H9 (cell line): Measurements from ENCODE around the gene DYRK1A. TPM values are rescaled to one million over a fixed set of nuclear protein-coding genes. Genes with fewer than 3 reads are reported as not detected.

Experiments used
- DNase-seq: peaks from one replicate; pipeline ENCODE4 v3.0.0-alpha.2; 2017
- H2AFZ ChIP-seq: one replicate; pipeline ENCODE4 v1.6.1; 2013; ENCODE audit warnings: mild to moderate bottlenecking, low read length, control low read depth, moderate library complexity
- H2AK5ac ChIP-seq: 2 replicates; pipeline ENCODE4 v1.6.1; 2013; ENCODE audit warnings: low read length, control low read depth, mixed read lengths; ENCODE audit not compliant: insufficient read length
- H2BK120ac ChIP-seq: one replicate; pipeline ENCODE4 v1.6.1; 2013; ENCODE audit warnings: low read depth, mild to moderate bottlenecking, low read length, control low read depth, inconsistent platforms; ENCODE audit not compliant: poor library complexity, severe bottlenecking
- H2BK12ac ChIP-seq: 2 replicates; pipeline ENCODE4 v1.6.1; 2013; ENCODE audit warnings: low read length, control low read depth, mixed read lengths, low read depth; ENCODE audit not compliant: insufficient read length
- H2BK15ac ChIP-seq: 2 replicates; pipeline ENCODE4 v1.6.1; 2013; ENCODE audit warnings: low read depth, low read length, control low read depth
- H2BK20ac ChIP-seq: one replicate; pipeline ENCODE4 v1.6.1; 2013; ENCODE audit warnings: low read depth, mild to moderate bottlenecking, low read length, control low read depth, inconsistent platforms; ENCODE audit not compliant: poor library complexity, severe bottlenecking
- H2BK5ac ChIP-seq: 2 replicates; pipeline ENCODE4 v1.6.1; 2013; ENCODE audit warnings: low read length, control low read depth, mixed read lengths; ENCODE audit not compliant: insufficient read length
- H3K14ac ChIP-seq: 2 replicates; pipeline ENCODE4 v1.6.1; 2013; ENCODE audit warnings: low read length, control low read depth; ENCODE audit not compliant: insufficient read depth
- H3K18ac ChIP-seq: 2 replicates; pipeline ENCODE4 v1.6.1; 2013; ENCODE audit warnings: low read depth, mild to moderate bottlenecking, mixed read lengths, low read length, control low read depth; ENCODE audit not compliant: insufficient read length
- H3K23ac ChIP-seq: 2 replicates; pipeline ENCODE4 v1.6.1; 2013; ENCODE audit warnings: low read length, control low read depth, mixed read lengths, low read depth; ENCODE audit not compliant: insufficient read length
- H3K23me2 ChIP-seq: 2 replicates; pipeline ENCODE4 v1.6.1; 2013; ENCODE audit warnings: low read depth, mild to moderate bottlenecking, mixed read lengths, low read length, control low read depth; ENCODE audit not compliant: insufficient read length, poor library complexity, severe bottlenecking
- H3K27ac ChIP-seq: 2 replicates; pipeline ENCODE4 v1.5.1; 2013; ENCODE audit warnings: low read length, control low read depth, mixed read lengths, low read depth; ENCODE audit not compliant: insufficient read length
- H3K27me3 ChIP-seq: 2 replicates; pipeline ENCODE4 v1.6.1; 2013; ENCODE audit warnings: low read length, control low read depth, inconsistent platforms; ENCODE audit not compliant: insufficient read depth
- H3K4ac ChIP-seq: 2 replicates; pipeline ENCODE4 v1.6.1; 2013; ENCODE audit warnings: low read depth, mild to moderate bottlenecking, control low read depth, inconsistent platforms, low read length, moderate library complexity
- H3K4me1 ChIP-seq: 2 replicates; pipeline ENCODE4 v1.6.1; 2013; ENCODE audit warnings: low read length, control low read depth, inconsistent platforms; ENCODE audit not compliant: insufficient read depth
- H3K4me2 ChIP-seq: 2 replicates; pipeline ENCODE4 v1.6.1; 2013; ENCODE audit warnings: low read length, control low read depth, mixed read lengths; ENCODE audit not compliant: insufficient read length, insufficient read depth
- H3K56ac ChIP-seq: 2 replicates; pipeline ENCODE4 v1.6.1; 2013; ENCODE audit warnings: low read depth, mild to moderate bottlenecking, mixed read lengths, low read length, control low read depth; ENCODE audit not compliant: insufficient read length
- H3K79me1 ChIP-seq: 2 replicates; pipeline ENCODE4 v1.6.1; 2013; ENCODE audit warnings: low read depth, mild to moderate bottlenecking, moderate library complexity, low read length, control low read depth, inconsistent platforms; ENCODE audit not compliant: insufficient read depth, poor library complexity, severe bottlenecking
- H3K79me2 ChIP-seq: 2 replicates; pipeline ENCODE4 v1.6.1; 2013; ENCODE audit warnings: low read length, control low read depth, inconsistent platforms; ENCODE audit not compliant: insufficient read depth
- H3K9ac ChIP-seq: 2 replicates; pipeline ENCODE4 v1.6.1; 2013; ENCODE audit warnings: low read length, control low read depth, mixed read lengths; ENCODE audit not compliant: insufficient read length; ENCODE audit errors: extremely low read depth
- H3K9me3 ChIP-seq: one replicate; pipeline ENCODE4 v1.6.1; 2013; ENCODE audit warnings: low read depth, low read length, inconsistent platforms; ENCODE audit not compliant: control insufficient read depth
- H3T11ph ChIP-seq: one replicate; pipeline ENCODE4 v1.6.1; 2013; ENCODE audit warnings: mild to moderate bottlenecking, low read length, control low read depth, inconsistent platforms
- H4K20me1 ChIP-seq: one replicate; pipeline ENCODE4 v1.6.1; 2013; ENCODE audit not compliant: control insufficient read depth, insufficient read length, insufficient read depth
- H4K5ac ChIP-seq: 2 replicates; pipeline ENCODE4 v1.6.1; 2013; ENCODE audit warnings: low read depth, mild to moderate bottlenecking, mixed read lengths, low read length, control low read depth; ENCODE audit not compliant: insufficient read length
- H4K8ac ChIP-seq: replicated peaks from 2 replicates; pipeline ENCODE4 v1.6.1; 2013; ENCODE audit warnings: low read length, control low read depth, mixed read lengths, low read depth; ENCODE audit not compliant: insufficient read length
- H4K91ac ChIP-seq: 2 replicates; pipeline ENCODE4 v1.6.1; 2013; ENCODE audit warnings: low read depth, mild to moderate bottlenecking, moderate library complexity, mixed read lengths, low read length, control low read depth; ENCODE audit not compliant: insufficient read length
- H3K27ac Mint-ChIP-seq, 3 experiments: 2 replicates in 2 of 3; 3 replicates in 1 of 3; pipeline ENCODE4 v1.8.0; 2020 to 2021; ENCODE audit warnings: mixed read lengths in 3 of 3, mild to moderate bottlenecking in 1 of 3, moderate library complexity in 1 of 3
- H3K27me3 Mint-ChIP-seq: 2 replicates; pipeline ENCODE4 v1.8.0; 2021; ENCODE audit warnings: low read depth, mild to moderate bottlenecking, moderate library complexity, mixed read lengths
- H3K36me3 Mint-ChIP-seq, 3 experiments: 2 replicates in 2 of 3; 3 replicates in 1 of 3; pipeline ENCODE4 v1.8.0; 2020 to 2021; ENCODE audit warnings: low read depth in 3 of 3, mixed read lengths in 3 of 3; ENCODE audit not compliant: insufficient read depth in 1 of 3
- H3K4me1 Mint-ChIP-seq, 2 experiments: 2 replicates each; pipeline ENCODE4 v1.8.0; 2020; ENCODE audit warnings: mixed read lengths in 2 of 2
- H3K4me3 Mint-ChIP-seq, 2 experiments: 2 replicates in 1 of 2; 3 replicates in 1 of 2; pipeline ENCODE4 v1.8.0; 2020 to 2021; ENCODE audit warnings: mild to moderate bottlenecking in 2 of 2, mixed read lengths in 2 of 2, moderate library complexity in 1 of 2
- H3K9me3 Mint-ChIP-seq, 2 experiments: 2 replicates in 1 of 2; 3 replicates in 1 of 2; pipeline ENCODE4 v1.8.0; 2020; ENCODE audit warnings: mild to moderate bottlenecking in 2 of 2, mixed read lengths in 2 of 2, moderate library complexity in 1 of 2
- WGBS: extraction: QIAGEN DNeasy Blood & Tissue Kit; methylation state at CpG from one replicate; pipeline ENCODE4 v1.1.7; 2013; ENCODE audit warnings: missing lambda C conversion rate, low lambda C conversion rate, mixed read lengths; ENCODE audit not compliant: insufficient read length; ENCODE audit errors: extremely low coverage; 5-methylcytosine and 5-hydroxymethylcytosine counted together
- total RNA-seq: library from RNA; stranded (reverse); gene quantifications from 2 replicates; pipeline ENCODE4 v1.2.1, GENCODE V29; 2021
- TF ChIP-seq, protein P1 (sequence below): fragments of 200-600 bp; sonication (generic); conservative IDR thresholded peaks from 3 replicates; pipeline ENCODE4 v1.8.0; 2021; ENCODE audit warnings: antibody characterized with exemption, mild to moderate bottlenecking

DYRK1A gene
- total RNA-seq, 1 experiment from 2014 or later = 73.6 TPM

- Histone ChIP-seq H3K23me2 (no peaks in the 10 kb centered on the region), H3K27me3 (no peaks in the 10 kb centered on the region), H4K5ac (no peak overlapping the region), H2BK120ac (no peak overlapping the region), H3K4me2 (no peak overlapping the region), H3K23ac (no peak overlapping the region), H2AK5ac (no peak overlapping the region), H2BK20ac (no peak overlapping the region), H4K20me1 (no peaks in the 10 kb centered on the region), H3K4me1 (no peaks in the 10 kb centered on the region), H3K79me1 (no peaks in the 10 kb centered on the region), H3K56ac (no peak overlapping the region), H2BK12ac (no peak overlapping the region), H3K9me3 (peaks cover 20% of the 10 kb centered on the region), H3K18ac (no peak overlapping the region), H3K4ac (no peak overlapping the region), H2BK5ac (no peak overlapping the region), H2AFZ (no peak overlapping the region), H4K8ac (no peak overlapping the region), H3T11ph (no peak overlapping the region), H3K14ac (no peak overlapping the region), H4K91ac (no peak overlapping the region), H3K27ac (no peak overlapping the region), H2BK15ac (no peak overlapping the region), H3K79me2 (no peaks in the 10 kb centered on the region), H3K9ac (no peak overlapping the region)
- no peak for DNase-seq
- no CpG with 5 or more reads among the region's 11 CpGs for WGBS
- Mint-ChIP-seq H3K27me3 (no peaks in the 10 kb centered on the region), H3K9me3 (peaks cover 31 to 32% of the 10 kb centered on the region in 2 experiments), H3K36me3 (peaks cover 18 to 35% (median 20%) of the 10 kb centered on the region in 3 experiments), H3K27ac (no peak overlapping the region), H3K4me3 (no peak overlapping the region), H3K4me1 (no peaks in the 10 kb centered on the region; a peak in 1 of 4 replicates)
- TF ChIP-seq, protein P1, sequence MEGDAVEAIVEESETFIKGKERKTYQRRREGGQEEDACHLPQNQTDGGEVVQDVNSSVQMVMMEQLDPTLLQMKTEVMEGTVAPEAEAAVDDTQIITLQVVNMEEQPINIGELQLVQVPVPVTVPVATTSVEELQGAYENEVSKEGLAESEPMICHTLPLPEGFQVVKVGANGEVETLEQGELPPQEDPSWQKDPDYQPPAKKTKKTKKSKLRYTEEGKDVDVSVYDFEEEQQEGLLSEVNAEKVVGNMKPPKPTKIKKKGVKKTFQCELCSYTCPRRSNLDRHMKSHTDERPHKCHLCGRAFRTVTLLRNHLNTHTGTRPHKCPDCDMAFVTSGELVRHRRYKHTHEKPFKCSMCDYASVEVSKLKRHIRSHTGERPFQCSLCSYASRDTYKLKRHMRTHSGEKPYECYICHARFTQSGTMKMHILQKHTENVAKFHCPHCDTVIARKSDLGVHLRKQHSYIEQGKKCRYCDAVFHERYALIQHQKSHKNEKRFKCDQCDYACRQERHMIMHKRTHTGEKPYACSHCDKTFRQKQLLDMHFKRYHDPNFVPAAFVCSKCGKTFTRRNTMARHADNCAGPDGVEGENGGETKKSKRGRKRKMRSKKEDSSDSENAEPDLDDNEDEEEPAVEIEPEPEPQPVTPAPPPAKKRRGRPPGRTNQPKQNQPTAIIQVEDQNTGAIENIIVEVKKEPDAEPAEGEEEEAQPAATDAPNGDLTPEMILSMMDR = no peak
These were observed 209.0 kb downstream of the DYRK1A start for GRCh38 chr21:37575580-37575979.

Other genes starting within 250 kb of the DYRK1A start
- 54.5 and 58.0 TPM in 2 replicates for gene VPS26C, start 99.4 kb upstream of the DYRK1A start, total RNA-seq